ENCODE results near the gene CDH23. TPM values are rescaled to one million over a fixed set of nuclear protein-coding genes. Genes with fewer than 3 reads are reported as not detected.

The CDH23 gene
- total RNA-seq, 1 donor from 2014 or later: not detected

DNA sequence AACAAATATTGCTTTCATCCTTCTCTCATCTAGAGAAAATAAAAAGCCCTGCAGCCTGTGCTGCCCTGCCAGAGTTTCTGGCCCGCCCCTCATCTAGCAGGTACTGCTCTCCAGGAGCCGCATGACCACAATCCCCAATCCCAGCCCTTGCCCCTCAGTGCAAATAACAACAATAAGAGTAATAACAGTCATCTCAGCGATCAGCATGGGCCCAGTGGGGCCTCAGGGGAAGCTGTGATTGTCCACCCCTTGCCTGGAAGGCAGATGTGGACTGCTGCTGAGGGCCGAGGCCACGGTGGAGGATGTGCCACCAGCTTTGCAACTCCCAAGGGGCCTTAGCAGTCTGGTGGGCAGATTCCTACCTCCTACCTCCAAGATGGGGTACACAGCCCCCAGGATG lies 106.1 kb downstream of the CDH23 start:
- no peaks in the 10 kb centered on the region for H3K4me1 Mint-ChIP-seq (ENCODE audit: low read depth)
- no peak for DNase-seq (ENCODE audit: low spot score)
- no peaks in the 10 kb centered on the region for H3K9me3 Mint-ChIP-seq (ENCODE audit: low read depth)
- no peak overlapping the region for H3K4me3 Mint-ChIP-seq (ENCODE audit: unreplicated experiment)
- H3K27me3 Mint-ChIP-seq (ENCODE audit: low read depth): peaks cover 57% of the 10 kb centered on the region
- H3K36me3 Mint-ChIP-seq (ENCODE audit: low read depth): no peaks in the 10 kb centered on the region
- TF ChIP-seq, protein P1, sequence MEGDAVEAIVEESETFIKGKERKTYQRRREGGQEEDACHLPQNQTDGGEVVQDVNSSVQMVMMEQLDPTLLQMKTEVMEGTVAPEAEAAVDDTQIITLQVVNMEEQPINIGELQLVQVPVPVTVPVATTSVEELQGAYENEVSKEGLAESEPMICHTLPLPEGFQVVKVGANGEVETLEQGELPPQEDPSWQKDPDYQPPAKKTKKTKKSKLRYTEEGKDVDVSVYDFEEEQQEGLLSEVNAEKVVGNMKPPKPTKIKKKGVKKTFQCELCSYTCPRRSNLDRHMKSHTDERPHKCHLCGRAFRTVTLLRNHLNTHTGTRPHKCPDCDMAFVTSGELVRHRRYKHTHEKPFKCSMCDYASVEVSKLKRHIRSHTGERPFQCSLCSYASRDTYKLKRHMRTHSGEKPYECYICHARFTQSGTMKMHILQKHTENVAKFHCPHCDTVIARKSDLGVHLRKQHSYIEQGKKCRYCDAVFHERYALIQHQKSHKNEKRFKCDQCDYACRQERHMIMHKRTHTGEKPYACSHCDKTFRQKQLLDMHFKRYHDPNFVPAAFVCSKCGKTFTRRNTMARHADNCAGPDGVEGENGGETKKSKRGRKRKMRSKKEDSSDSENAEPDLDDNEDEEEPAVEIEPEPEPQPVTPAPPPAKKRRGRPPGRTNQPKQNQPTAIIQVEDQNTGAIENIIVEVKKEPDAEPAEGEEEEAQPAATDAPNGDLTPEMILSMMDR (IDR thresholded peaks at IDR 0.05): no peak
- no peak overlapping the region for H3K27ac Mint-ChIP-seq (ENCODE audit: unreplicated experiment)

DNA sequence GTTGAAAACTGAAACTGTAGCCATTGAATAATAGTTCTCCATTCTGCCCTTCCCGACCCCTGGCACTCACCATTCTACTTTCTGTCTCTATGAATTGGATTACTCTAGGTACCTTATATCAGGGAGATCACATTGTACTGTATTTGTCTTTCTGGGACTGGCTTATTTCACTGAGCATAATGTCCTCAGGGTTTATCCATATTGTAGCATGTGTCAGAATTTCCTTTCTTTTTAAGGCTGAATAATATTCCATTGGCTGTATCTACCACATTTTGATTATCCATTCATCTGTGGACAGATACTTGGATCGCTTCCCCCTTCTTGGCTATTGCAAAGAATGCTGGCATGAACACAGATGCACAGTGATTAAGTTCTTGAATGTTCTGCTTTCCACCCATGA lies 107.4 kb downstream of the CDH23 start:
- Mint-ChIP-seq H3K4me1 (ENCODE audit: low read depth) (no peaks in the 10 kb centered on the region), H3K36me3 (ENCODE audit: low read depth) (no peaks in the 10 kb centered on the region), H3K4me3 (ENCODE audit: unreplicated experiment) (no peak overlapping the region), H3K27ac (ENCODE audit: unreplicated experiment) (no peak overlapping the region), H3K27me3 (ENCODE audit: low read depth) (peaks cover 52% of the 10 kb centered on the region), H3K9me3 (ENCODE audit: low read depth) (no peaks in the 10 kb centered on the region)
- TF ChIP-seq, protein P1 (IDR thresholded peaks at IDR 0.05): no peak
- DNase-seq (ENCODE audit: low spot score): no peak

DNA sequence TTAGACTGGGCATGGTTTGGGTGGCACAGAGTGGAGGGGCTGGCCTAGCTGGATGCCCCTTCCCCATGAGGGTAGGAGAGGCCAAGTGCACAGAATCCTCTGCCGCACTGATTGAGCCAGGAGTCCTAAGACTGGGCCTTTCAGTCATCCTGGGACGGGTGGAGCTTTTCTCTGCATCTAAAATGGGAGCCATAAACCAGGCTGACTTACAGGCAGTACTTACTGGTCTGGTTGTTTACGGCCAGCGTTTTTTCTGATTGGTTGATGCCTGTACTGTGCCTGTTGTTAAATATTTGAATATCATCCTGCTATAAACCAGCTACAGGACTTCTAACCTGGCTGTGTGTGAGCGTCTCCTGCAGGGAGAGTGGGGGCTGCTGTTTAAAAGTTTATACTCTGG lies 107.8 kb downstream of the CDH23 start:
- Mint-ChIP-seq H3K36me3 (ENCODE audit: low read depth) (no peaks in the 10 kb centered on the region), H3K4me3 (ENCODE audit: unreplicated experiment) (no peak overlapping the region), H3K27ac (ENCODE audit: unreplicated experiment) (no peak overlapping the region), H3K4me1 (ENCODE audit: low read depth) (no peaks in the 10 kb centered on the region), H3K9me3 (ENCODE audit: low read depth) (no peaks in the 10 kb centered on the region), H3K27me3 (ENCODE audit: low read depth) (peaks cover 52% of the 10 kb centered on the region)
- TF ChIP-seq, protein P1 (IDR thresholded peaks at IDR 0.05): no peak
- DNase-seq (ENCODE audit: low spot score): no peak

DNA sequence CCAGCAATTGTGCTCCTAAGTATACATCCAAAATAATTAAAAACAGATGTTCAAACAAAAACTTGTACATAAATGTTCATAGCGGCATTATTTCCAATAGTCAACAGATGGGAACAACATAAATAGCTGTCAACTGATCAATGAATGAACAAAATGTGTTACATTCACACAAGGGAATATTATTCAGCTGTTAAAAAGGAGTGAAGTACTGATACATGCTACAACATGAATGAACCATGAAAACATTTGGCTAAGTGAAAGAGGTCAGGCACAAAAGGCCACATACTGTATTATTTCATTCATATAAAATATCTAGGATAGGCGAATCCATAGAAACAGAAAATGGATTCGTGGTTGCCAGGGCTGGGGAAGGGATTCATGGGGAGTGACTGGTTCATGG lies 109.1 kb downstream of the CDH23 start:
- Mint-ChIP-seq H3K27me3 (ENCODE audit: low read depth) (peaks cover 52% of the 10 kb centered on the region), H3K36me3 (ENCODE audit: low read depth) (no peaks in the 10 kb centered on the region), H3K27ac (ENCODE audit: unreplicated experiment) (no peak overlapping the region), H3K4me1 (ENCODE audit: low read depth) (no peaks in the 10 kb centered on the region), H3K9me3 (ENCODE audit: low read depth) (no peaks in the 10 kb centered on the region), H3K4me3 (ENCODE audit: unreplicated experiment) (no peak overlapping the region)
- no peak for DNase-seq (ENCODE audit: low spot score)
- TF ChIP-seq, protein P1 (IDR thresholded peaks at IDR 0.05): no peak

DNA sequence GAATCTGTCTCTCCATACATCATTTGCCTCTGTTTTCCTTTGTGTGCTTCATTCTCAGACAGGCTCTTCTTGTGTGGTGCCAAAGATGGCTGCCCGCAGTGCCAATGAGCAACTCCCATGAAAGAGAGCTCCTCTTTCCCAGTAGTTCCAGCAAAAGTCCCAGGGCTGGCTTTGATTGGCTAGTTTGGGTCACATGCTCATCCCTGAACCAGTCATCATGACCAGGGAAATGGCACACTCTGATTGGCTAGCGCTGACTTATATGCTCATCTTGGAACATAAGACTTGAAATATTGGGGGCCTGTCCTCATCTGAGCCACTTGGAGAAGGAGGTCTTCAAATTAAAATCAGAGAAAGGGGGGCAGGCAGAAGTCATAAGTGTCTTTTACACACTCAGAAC lies 112.7 kb downstream of the CDH23 start:
- no peaks in the 10 kb centered on the region for H3K36me3 Mint-ChIP-seq (ENCODE audit: low read depth)
- TF ChIP-seq, protein P1 (IDR thresholded peaks at IDR 0.05): no peak
- H3K4me1 Mint-ChIP-seq (ENCODE audit: low read depth): peaks cover 11% of the 10 kb centered on the region
- H3K9me3 Mint-ChIP-seq (ENCODE audit: low read depth): no peaks in the 10 kb centered on the region
- no peak overlapping the region for H3K27ac Mint-ChIP-seq (ENCODE audit: unreplicated experiment)
- no peak overlapping the region for H3K4me3 Mint-ChIP-seq (ENCODE audit: unreplicated experiment)
- H3K27me3 Mint-ChIP-seq (ENCODE audit: low read depth): peaks cover 32% of the 10 kb centered on the region
- DNase-seq (ENCODE audit: low spot score): no peak
